T-helper 2 cell (primary cell): Measurements from ENCODE around the gene SYS1.

Experiments used
- DNase-seq, 5 experiments: peaks; one replicate each; pipeline versions ENCODE4 v3.0.0 to v3.0.0-alpha.2; 2012 to 2022

Gene SYS1

GRCh38 chr20:45358282-45359068 is 4.5 kb upstream of the SYS1 start:
- no peak for DNase-seq

GRCh38 chr20:45359069-45359405 is 3.9 kb upstream of the SYS1 start:
- no peak for DNase-seq

DNA sequence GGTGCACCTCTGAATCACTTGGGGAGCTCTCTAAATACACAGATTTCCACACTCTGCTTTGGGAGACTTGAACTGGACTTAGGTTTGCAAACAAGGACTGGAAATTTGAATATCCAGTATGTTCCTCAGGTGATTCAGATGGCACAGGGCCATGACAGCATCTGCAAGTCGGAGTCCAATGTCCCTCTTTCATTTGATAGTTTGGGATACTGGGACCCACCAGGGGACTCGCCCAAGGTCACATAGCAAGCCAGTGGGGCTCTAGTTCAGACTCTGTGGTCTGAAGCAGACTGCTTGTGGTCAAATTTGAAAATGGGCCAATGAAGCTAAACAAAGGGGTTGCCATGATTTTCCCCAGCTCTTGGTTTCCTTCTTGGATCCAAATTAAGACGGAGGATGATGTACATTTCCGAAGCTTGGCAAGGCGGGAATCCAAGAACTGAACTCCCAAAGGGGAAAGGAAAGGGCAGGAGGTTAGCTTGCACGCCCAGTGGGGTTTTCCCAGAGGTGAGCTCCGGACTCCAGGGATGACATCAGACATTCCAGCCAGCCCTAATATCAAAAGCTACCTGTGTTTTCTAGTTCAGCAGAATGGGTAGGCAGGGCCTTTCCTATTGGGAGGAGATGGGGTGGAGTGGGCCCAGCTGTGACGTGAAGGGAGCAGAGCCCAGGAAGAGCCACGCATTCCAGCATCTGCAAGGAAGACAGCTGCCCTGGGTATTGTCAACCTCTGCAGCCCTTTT is 3.4 kb upstream of the SYS1 start:
- DNase-seq = no peak

DNA sequence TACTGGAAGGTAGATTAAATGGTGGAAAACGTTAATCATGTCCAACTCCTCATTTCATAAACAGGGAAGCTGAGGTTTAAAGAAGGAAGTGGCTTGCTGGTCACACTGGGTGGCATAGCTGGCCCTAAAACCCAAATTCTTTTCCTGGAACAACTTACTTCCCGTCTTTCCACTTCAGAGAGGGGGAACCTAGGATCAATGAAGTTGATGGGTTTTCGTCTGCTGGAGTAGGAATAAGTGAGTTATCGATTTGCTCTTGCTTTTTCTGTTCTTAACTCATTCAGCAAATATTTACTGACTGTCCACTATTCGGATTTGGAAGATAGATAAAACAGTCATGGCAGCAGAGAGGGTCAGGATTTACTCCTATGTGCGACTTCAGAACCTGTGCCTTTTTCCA is 1.2 kb upstream of the SYS1 start:
- DNase-seq = no peak

DNA sequence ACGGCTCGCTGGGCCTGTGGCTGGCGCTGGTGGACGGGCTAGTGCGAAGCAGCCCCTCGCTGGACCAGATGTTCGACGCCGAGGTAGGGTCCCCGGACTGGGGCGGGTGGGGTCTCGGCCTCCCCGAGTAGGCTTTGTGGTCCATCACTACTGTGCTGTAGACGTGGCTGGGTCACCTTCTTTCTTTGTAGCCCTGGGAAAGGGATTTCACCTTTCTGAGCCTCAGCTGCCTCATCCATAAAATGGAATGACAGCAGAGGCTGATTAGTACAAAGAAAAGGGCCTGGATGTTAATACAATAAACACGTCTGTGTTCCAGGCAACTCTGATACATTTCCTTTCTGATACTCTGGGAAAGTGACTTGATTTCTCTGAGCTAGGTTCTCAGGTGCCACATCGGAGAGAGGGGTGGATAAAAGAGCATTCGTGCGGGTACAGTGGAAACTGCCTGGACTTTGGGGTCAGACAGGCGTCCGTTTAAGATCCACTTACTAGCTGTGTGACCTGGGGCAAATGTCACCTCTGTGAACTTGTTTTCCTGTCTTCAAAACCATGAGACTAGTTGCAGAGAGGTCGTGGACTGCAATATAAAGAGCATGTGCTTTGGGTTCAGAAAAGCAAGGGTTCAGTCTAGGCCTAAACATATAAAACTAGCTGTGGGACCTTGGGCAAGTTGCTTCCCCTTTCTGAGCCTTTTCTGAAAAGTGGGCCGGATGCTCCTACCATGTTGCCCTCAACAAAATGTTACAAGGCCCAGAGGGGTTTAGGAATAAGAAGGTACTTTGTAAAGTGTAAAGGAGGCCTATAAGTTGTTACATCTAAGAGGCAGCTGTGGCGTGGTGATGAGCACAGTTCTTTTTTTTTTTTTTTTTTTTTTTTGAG is 896 bp downstream of the SYS1 start:
- DNase-seq = no peak

DNA sequence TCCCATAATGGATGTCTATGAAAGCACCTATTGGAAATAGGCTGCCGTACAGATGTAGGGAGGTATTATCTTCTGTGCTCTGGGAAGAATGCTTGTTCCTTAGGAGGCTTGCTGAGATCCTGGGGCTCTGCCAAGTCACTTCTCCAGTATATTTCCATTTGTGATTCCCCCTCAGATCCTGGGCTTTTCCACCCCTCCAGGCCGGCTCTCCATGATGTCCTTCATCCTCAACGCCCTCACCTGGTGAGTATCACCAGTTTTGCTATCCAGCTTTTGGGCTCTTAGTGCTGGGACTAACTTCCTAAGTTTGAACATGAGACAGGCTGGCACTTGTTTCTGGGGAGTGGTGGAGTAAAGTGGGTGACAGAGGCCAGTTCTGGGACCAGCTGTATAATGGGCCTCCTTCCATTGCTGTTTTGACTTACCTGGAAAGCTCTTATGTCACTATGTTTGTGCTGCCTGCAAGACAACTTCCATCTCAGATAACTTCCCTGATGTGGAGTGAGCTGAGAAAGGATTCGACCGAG is 2.6 kb downstream of the SYS1 start:
- no peak for DNase-seq

GRCh38 chr20:45366192-45366591 is 3.2 kb downstream of the SYS1 start:
- no peak for DNase-seq

DNA sequence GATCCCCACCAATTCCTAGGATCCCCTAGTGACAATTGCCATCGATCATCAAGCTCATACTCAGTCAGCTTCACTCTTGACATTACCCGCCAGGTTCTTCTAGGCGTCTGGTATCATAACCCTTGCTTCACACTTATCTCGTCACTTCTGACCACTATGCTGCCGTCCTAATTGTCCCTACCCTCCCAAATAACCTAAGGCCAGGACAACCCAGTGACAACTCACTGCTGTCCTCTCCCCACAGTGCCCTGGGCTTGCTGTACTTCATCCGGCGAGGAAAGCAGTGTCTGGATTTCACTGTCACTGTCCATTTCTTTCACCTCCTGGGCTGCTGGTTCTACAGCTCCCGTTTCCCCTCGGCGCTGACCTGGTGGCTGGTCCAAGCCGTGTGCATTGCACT is 3.7 kb downstream of the SYS1 start:
- no peak for DNase-seq

- no peak for DNase-seq
Observed at GRCh38 chr20:45367126-45367525, 4.2 kb downstream of the SYS1 start.

DNA sequence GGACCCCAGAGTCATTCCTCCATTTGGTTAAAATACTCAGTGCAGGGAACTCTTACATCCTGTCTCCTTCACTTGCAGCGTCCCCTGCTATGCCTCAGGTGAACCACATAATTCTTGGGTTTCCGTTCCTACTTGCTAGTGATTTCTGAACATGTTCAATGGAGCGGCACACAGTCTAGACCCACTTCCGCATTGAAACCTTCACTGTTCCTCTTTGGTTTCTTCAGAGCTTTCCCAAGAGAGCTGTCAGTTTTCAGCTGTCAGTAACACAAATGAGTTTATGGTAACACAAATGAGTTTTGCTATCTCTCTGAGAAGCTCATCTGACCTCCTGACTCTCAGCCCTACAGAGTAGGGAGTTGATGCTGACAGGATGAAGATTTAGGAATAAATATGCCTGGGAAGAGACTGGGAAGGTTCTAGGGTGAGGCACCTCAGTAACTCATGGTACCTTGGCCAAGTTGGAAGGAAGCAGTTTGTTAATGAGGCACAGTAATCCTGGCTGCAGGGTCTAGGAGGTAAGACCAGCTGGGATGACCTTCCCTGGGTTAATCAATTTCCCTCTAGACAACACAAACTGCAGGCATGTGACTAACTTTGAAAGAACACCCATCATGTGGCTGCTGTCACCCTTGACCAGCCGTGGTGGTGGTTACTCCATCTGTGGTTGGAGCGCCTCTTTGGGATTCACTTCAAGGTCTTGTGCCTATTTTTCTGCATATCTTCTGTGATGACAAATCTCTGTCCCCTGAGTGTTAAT is 5.4 kb downstream of the SYS1 start:
- DNase-seq = peak in 3 of 5 experiments; percentile 12 to 86 (median 56)

DNA sequence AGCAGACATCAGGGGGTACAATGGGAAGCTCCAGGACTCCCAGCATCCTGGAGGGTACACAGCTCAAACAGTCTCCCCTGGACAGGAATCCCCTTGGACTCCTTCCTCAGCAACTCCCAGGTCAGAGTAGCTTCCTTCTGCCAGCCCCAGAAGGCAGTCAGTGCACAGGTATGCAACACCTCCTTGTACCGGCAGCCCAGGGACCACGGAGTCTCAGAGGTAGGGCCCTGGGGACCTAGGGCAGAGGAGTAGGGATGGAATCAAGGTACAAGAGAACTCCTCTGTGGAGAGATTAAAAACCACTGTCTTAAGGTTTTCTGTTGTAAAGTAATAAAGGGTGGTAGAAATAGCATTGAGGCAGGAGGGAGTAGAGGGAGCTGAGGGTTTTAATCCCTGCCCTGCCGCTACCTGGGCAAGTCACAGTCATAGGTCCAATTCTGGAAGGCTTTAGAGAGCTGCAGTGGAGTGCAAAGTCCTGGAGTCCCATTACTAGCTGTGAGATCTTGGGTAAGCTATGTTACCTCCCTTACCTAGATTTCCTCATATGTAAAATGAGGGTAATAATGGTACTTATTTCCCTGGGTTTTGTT is 7.7 kb downstream of the SYS1 start:
- no peak for DNase-seq

DNA sequence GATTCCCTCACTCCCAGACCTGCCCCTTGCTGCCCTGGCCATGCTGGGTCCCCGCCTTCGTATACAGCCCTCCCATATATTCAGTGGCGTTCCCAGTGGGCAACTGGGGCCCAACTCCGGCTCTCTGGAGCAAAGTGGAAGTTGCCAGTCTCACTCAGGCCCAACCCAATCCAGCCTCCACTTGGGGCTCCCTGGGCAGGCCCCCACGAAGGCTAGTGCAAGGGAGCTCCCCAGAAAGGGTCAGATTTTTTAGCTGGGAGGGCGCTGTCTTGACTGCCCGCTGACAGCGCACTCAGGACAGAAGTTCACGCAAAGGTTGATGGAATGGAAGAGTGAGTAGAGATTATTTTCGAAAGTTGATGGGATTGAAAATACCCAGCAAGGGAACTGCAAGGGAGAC is 9.3 kb downstream of the SYS1 start:
- no peak for DNase-seq

DNA sequence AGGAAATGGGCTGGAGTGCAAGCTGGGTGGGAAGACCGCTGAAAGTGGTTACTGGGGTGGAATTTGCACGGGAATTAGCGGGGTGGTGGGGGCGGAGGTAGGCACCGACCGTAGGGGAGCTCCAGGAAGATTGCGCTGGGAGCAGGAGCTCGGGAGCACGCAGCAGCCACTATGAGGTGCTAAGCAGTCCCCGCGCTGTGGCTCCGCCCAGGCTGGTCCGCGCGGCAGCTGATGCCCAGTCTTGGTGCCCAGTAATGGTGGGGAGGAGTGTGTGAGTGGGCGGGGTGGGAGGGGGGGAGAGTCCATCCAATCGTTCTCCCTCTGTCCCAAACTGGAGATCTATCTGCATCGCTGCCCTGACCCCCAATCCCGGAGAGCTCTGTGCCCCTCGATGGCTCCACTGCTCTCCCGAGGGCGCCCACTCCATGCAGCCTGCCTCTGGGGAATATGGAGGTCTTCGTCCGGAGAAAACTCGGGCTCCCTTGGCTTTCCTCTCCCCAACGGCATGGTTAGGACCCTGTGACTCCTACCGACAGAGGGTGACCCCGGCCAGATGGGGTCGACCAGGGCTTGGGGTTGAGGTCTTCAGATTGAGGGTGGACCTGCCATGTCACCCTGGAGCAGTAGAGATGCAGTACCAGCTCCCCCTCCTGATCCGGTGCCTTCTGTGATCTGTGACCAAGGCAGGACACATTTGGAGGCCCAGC is 9.8 kb downstream of the SYS1 start:
- DNase-seq = no peak

DNA sequence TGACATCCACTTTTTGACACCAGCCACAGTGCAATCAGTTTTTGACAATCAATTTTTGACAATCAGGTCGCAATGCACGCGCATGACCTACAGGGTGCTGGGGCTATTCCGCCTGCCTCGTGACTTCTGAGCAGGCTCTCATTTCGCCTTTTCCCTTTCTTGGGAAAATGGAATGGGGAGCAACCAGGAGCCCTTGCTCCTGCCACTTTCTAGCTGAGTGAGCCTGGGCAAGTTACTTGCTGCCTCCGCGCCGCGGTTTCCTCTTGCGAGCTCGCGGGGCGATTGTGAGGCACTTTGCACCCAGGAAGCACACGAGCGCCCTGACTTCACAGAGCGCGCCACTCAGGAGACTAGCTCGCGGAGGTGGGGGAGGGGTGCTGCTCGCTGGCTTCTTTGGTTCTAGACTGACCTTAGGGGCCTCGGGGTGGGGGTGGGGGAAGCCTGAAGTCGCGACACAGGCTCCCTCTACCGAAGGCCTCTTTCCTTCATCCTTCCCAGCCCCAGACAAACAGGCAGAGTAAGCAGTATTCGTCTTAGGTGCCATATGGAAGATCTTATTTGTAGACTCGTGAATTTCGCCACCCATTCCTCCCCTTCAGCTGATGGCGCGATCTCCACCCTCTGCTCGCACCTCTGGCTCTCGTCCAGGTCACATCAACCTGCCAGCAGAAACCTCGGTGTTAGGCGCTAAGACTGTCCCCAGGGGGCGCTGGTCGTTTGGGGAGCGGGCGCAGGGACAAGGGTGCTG is 10.6 kb downstream of the SYS1 start:
- DNase-seq = peak; percentile 73 to 87 (median 82)

DNA sequence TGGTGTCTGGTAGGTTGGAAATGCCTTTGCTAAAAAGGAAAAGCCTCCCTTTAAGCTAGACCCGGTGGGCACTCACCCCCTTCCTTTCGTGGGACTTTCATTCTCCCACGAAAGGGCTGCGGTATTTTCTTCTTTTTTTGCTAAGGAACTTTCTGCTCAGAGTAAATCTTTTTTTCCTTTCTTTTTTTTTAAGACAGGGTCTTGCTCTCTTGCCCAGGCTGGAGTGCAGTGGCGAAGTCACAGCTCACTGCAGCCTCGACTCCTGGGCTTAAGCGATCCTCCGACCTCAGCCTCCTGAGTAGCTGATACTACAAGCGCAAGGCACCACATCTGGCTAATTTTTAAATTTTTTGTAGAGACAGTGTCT is 11.1 kb downstream of the SYS1 start:
- no peak for DNase-seq

- DNase-seq = no peak
Observed at GRCh38 chr20:45374966-45375365, 12.0 kb downstream of the SYS1 start.

DNA sequence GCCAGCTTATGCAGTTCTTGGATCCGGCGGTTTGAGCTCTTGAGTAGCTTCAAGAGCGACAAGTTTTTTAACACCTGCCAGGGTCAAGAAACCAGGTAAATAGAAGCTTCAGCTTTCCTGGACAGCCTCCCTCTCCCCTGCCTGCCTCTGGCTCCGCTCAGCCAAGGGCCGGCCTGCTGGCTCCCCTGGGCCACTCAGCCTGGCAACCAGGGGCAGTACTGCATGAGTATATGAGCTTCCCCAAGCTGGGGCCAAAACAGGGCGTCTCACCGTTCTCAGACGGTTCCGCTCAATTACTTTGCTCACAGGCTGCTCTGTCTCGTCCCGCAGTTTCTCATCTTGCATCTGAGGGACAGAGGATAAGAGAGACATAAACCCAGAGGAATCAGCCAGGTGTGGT is 14.3 kb downstream of the SYS1 start:
- no peak for DNase-seq

- DNase-seq = no peak
Observed at GRCh38 chr20:45378191-45378590, 15.2 kb downstream of the SYS1 start, which contains the start of gene TP53TG5. Gene TP53TG5 (minus strand): TSS chr20:45378325. CDS start chr20:45378236, 89 bp downstream.

- DNase-seq = no peak
Observed at GRCh38 chr20:45387274-45387673, 24.3 kb downstream of the SYS1 start.

DNA sequence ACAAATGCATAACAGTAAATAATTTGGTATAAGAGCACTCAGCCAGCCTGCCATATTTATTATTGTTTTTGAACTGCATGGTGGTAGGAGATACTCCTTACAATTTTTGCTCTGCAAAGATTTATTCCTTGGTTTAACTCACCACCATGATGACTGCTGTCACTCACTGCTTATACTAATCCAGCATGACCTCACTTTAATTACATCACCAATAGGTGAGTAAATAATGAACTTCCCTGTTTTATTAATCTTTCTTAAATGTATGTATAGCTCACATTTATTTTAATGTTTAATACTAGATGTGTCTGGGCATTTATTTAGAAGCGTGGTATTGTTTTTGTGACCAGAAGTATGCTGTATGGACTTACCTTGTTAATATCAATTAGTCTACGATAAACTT is 28.0 kb downstream of the SYS1 start:
- no peak for DNase-seq

DNA sequence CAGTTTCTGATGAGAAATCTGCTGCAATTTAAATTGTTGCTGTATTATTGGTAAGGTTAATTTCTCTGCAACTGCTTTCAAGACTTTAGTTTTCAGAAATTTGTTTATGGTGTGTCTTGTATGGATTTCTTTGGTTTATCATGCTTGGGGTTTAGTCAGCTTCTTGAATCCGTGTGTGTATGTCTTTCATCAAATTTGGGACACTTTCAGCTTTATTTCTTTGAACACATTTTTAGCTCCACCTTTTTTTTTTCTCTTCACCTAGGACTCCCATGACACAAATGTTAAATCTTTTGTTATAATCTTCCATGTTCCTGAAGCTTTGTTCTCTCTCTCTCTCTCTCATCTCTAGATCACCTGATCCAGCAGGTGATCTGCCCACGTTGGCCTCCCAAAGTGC is 28.6 kb downstream of the SYS1 start:
- no peak for DNase-seq
